Measurements from ENCODE around the gene WDFY3.

WDFY3 gene

GRCh38 chr4:84958434-84958833, 8.1 kb downstream of the WDFY3 start:
- TF ChIP-seq ZNF274 (IDR thresholded peaks at IDR 0.05; ENCODE audit: low read depth, low read length), result no peak
- H3K4me3 ChIP-seq (ENCODE audit: low read length), result no peak overlapping the region

GRCh38 chr4:84957514-84958420, 8.7 kb downstream of the WDFY3 start:
- no peak for TF ChIP-seq ZNF274 (IDR thresholded peaks at IDR 0.05; ENCODE audit: low read depth, low read length)
- no peak overlapping the region for H3K4me3 ChIP-seq (ENCODE audit: low read length)

- H3K4me3 ChIP-seq (ENCODE audit: low read length), result no peak overlapping the region
- TF ChIP-seq ZNF274 (IDR thresholded peaks at IDR 0.05; ENCODE audit: low read depth, low read length), result no peak
Measured at GRCh38 chr4:84956014-84956413, 10.5 kb downstream of the WDFY3 start.

- no peak for TF ChIP-seq ZNF274 (IDR thresholded peaks at IDR 0.05; ENCODE audit: low read depth, low read length)
- no peak overlapping the region for H3K4me3 ChIP-seq (ENCODE audit: low read length)
Measured at GRCh38 chr4:84954982-84955567, 11.4 kb downstream of the WDFY3 start.

GRCh38 chr4:84952776-84953175, 13.7 kb downstream of the WDFY3 start:
- no peak overlapping the region for H3K4me3 ChIP-seq (ENCODE audit: low read length)
- no peak for TF ChIP-seq ZNF274 (IDR thresholded peaks at IDR 0.05; ENCODE audit: low read depth, low read length)

- H3K4me3 ChIP-seq (ENCODE audit: low read length), result no peak overlapping the region
- no peak for TF ChIP-seq ZNF274 (IDR thresholded peaks at IDR 0.05; ENCODE audit: low read depth, low read length)
Measured at GRCh38 chr4:84952004-84952403, 14.5 kb downstream of the WDFY3 start.

- no peak for TF ChIP-seq ZNF274 (IDR thresholded peaks at IDR 0.05; ENCODE audit: low read depth, low read length)
Measured at GRCh38 chr4:84948056-84948455, 18.4 kb downstream of the WDFY3 start.

GRCh38 chr4:84944947-84945346, 21.5 kb downstream of the WDFY3 start:
- no peak overlapping the region for H3K4me3 ChIP-seq (ENCODE audit: low read length)
- no peak for TF ChIP-seq ZNF274 (IDR thresholded peaks at IDR 0.05; ENCODE audit: low read depth, low read length)

More at GRCh38 chr4:84948056-84948455, 18.4 kb downstream of the WDFY3 start:
- no peak overlapping the region for H3K4me3 ChIP-seq (ENCODE audit: low read length)

- no peak for TF ChIP-seq ZNF274 (IDR thresholded peaks at IDR 0.05; ENCODE audit: low read depth, low read length)
- H3K4me3 ChIP-seq (ENCODE audit: low read length), result no peak overlapping the region
Measured at GRCh38 chr4:84940960-84941359, 25.5 kb downstream of the WDFY3 start.

GRCh38 chr4:84939113-84939512, 27.4 kb downstream of the WDFY3 start:
- no peak overlapping the region for H3K4me3 ChIP-seq (ENCODE audit: low read length)
- no peak for TF ChIP-seq ZNF274 (IDR thresholded peaks at IDR 0.05; ENCODE audit: low read depth, low read length)

GRCh38 chr4:84938316-84938715, 28.2 kb downstream of the WDFY3 start:
- no peak overlapping the region for H3K4me3 ChIP-seq (ENCODE audit: low read length)
- TF ChIP-seq ZNF274 (IDR thresholded peaks at IDR 0.05; ENCODE audit: low read depth, low read length), result no peak

- no peak overlapping the region for H3K4me3 ChIP-seq (ENCODE audit: low read length)
- no peak for TF ChIP-seq ZNF274 (IDR thresholded peaks at IDR 0.05; ENCODE audit: low read depth, low read length)
Measured at GRCh38 chr4:84937381-84937977, 29.0 kb downstream of the WDFY3 start.

- TF ChIP-seq ZNF274 (IDR thresholded peaks at IDR 0.05; ENCODE audit: low read depth, low read length), result no peak
- no peak overlapping the region for H3K4me3 ChIP-seq (ENCODE audit: low read length)
Measured at GRCh38 chr4:84936123-84936522, 30.4 kb downstream of the WDFY3 start.

GRCh38 chr4:84932462-84932861, 34.0 kb downstream of the WDFY3 start:
- TF ChIP-seq ZNF274 (IDR thresholded peaks at IDR 0.05; ENCODE audit: low read depth, low read length), result no peak
- no peak overlapping the region for H3K4me3 ChIP-seq (ENCODE audit: low read length)

GRCh38 chr4:84931961-84932360, 34.5 kb downstream of the WDFY3 start:
- no peak for TF ChIP-seq ZNF274 (IDR thresholded peaks at IDR 0.05; ENCODE audit: low read depth, low read length)
- H3K4me3 ChIP-seq (ENCODE audit: low read length), result no peak overlapping the region
